ENCODE data around the gene CCDC88C. TPM values are rescaled to one million over a fixed set of nuclear protein-coding genes. Genes with fewer than 3 reads are reported as not detected.

Gene CCDC88C
- total and polyA plus RNA-seq, 2 donors = 25.6 to 47.4 TPM

DNA sequence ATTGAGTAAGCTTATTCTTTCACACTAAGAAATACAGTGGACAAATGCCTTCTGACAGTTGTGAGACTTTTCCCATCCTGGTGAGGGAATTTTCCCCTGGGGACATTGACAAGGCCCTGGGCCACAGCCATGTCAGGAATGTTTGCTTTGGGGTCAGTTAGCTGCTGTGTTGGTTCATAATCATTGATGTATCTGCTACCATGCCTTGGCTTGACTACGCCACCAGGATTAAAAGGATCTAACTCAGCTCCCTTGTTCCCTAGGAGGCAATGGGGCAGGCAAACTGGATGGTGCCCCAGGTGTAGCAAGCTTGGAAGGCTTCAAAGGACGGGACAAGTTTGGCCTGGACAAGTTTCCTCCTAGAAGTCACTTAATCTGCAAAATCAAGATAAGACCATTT lies 3.1 kb upstream of the CCDC88C start:
- peaks cover 0 to 12% of the 10 kb centered on the region in 2 donors for H3K27me3 ChIP-seq (ENCODE audit: control insufficient read depth in 2 of 2, insufficient read depth in 1 of 2, low read length in 1 of 2)
- 97% methylated on average over 2 of the region's 2 CpGs for WGBS
- H3K36me3 ChIP-seq (ENCODE audit: control insufficient read depth in 2 of 2, insufficient read depth in 2 of 2, low read length in 1 of 2) = no peaks in the 10 kb centered on the region
- peaks cover 7 to 17% of the 10 kb centered on the region in 2 donors for H3K4me1 ChIP-seq (ENCODE audit: control insufficient read depth in 2 of 2, insufficient read depth in 2 of 2, low read length in 2 of 2)
- no peak for DNase-seq (ENCODE audit: low read depth in 6 of 9, low spot score in 9 of 9)
- H3K4me3 ChIP-seq (ENCODE audit: low read length in 2 of 2) = no peak overlapping the region
- H3K9me3 ChIP-seq (ENCODE audit: control insufficient read depth in 2 of 2, insufficient read depth in 1 of 2, low read length in 1 of 2) = no peaks in the 10 kb centered on the region
- no peak overlapping the region for H3K27ac ChIP-seq (ENCODE audit: low read depth in 1 of 2, low read length in 1 of 2)

DNA sequence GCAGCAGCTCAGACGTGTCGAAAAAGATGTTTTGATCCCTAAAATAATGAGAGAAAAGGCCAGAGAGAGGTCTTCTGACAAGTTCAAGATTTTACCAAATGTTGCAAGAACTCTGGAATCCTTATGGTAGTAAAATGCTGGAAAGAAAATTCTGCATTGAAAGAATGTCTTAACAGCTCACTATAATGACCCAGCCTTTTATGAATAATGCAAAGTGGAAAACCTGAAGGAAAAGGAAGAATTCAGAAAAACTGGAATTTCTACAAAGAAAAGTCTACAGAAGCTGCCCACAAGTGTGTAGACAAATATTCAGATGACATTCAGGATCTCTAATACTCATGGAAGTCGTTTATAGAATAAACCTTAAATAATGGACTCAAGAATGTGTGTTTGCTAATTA lies 1.8 kb upstream of the CCDC88C start:
- 68% methylated on average over 3 of the region's 3 CpGs for WGBS
- Histone ChIP-seq H3K27me3 (ENCODE audit: control insufficient read depth in 2 of 2, insufficient read depth in 1 of 2, low read length in 1 of 2) (peaks cover 0 to 12% of the 10 kb centered on the region in 2 donors), H3K9me3 (ENCODE audit: control insufficient read depth in 2 of 2, insufficient read depth in 1 of 2, low read length in 1 of 2) (no peaks in the 10 kb centered on the region), H3K27ac (ENCODE audit: low read depth in 1 of 2, low read length in 1 of 2) (no peak overlapping the region), H3K4me1 (ENCODE audit: control insufficient read depth in 2 of 2, insufficient read depth in 2 of 2, low read length in 2 of 2) (peaks cover 15 to 29% of the 10 kb centered on the region in 2 donors), H3K4me3 (ENCODE audit: low read length in 2 of 2) (no peak overlapping the region), H3K36me3 (ENCODE audit: control insufficient read depth in 2 of 2, insufficient read depth in 2 of 2, low read length in 1 of 2) (peaks cover 0 to 7% of the 10 kb centered on the region in 2 donors)
- no peak for DNase-seq (ENCODE audit: low read depth in 6 of 9, low spot score in 9 of 9)

DNA sequence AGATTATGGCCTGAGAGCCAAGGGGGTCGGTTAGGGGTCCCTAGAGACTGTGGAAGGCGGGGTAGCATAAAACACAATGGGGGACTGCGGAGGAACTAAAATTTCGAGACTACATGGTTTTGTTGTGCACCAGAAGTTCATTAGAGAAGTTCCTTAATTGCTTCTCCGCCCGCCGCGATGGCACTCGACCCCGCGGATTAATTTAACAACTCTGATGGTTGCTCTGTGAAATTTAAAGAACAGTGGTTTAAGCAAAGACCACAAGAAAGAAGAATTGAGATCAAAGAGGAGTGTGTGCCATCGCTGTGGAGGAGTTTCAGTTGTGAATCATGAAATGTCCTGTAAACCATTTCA lies 1.4 kb upstream of the CCDC88C start:
- H3K27me3 ChIP-seq (ENCODE audit: control insufficient read depth in 2 of 2, insufficient read depth in 1 of 2, low read length in 1 of 2) = peaks cover 0 to 12% of the 10 kb centered on the region in 2 donors
- H3K36me3 ChIP-seq (ENCODE audit: control insufficient read depth in 2 of 2, insufficient read depth in 2 of 2, low read length in 1 of 2) = peaks cover 2 to 11% of the 10 kb centered on the region in 2 donors
- peaks cover 19 to 34% of the 10 kb centered on the region in 2 donors for H3K4me1 ChIP-seq (ENCODE audit: control insufficient read depth in 2 of 2, insufficient read depth in 2 of 2, low read length in 2 of 2)
- H3K9me3 ChIP-seq (ENCODE audit: control insufficient read depth in 2 of 2, insufficient read depth in 1 of 2, low read length in 1 of 2) = no peaks in the 10 kb centered on the region
- H3K27ac ChIP-seq (ENCODE audit: low read depth in 1 of 2, low read length in 1 of 2) = no peak overlapping the region
- H3K4me3 ChIP-seq (ENCODE audit: low read length in 2 of 2) = peak overlapping the region; percentile 41 to 89
- DNase-seq (ENCODE audit: low read depth in 6 of 9, low spot score in 9 of 9) = peak in 2 of 9 donors; percentile 30 to 74
- 5% methylated on average over 12 of the region's 12 CpGs for WGBS

DNA sequence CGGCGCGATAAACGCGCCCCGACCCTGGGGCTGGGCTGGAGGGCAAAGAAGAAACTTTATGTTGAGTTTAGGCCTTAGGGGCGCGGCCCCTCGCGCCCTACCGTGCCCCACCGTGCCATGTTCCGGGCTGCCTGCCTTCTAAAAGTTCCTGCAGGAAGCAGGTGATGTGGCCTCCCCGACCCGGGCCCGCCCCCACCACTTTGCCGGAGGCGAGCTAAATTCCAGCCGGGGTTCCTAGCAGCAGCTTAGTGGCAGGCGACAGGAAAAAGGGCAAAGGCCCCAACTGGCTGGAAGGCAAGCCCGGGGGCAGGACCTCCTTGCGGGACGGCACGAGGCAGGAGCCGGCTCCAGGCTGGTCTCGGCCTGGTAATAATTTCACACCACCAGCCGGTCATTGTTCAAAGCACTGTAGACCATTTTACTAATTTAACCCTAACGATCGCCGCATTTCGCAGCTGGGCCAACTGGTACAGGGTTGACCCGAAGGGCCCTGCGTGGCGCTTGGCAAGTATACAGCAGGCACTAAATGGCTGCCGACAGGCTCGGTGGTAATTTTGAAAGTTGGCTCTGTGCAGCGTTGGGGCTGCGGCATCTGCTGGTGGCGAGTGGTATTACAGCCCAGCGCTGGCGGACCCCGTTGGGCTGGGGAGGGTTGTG lies 895 bp upstream of the CCDC88C start:
- WGBS = under 1% methylated on average over 42 of the region's 42 CpGs
- Histone ChIP-seq H3K27me3 (ENCODE audit: control insufficient read depth in 2 of 2, insufficient read depth in 1 of 2, low read length in 1 of 2) (peaks cover 0 to 12% of the 10 kb centered on the region in 2 donors), H3K27ac (ENCODE audit: low read depth in 1 of 2, low read length in 1 of 2) (peak overlapping the region in 1 of 2 donors; percentile 55), H3K4me1 (ENCODE audit: control insufficient read depth in 2 of 2, insufficient read depth in 2 of 2, low read length in 2 of 2) (peaks cover 24 to 39% of the 10 kb centered on the region in 2 donors), H3K4me3 (ENCODE audit: low read length in 2 of 2) (peak overlapping the region; percentile 41 to 89), H3K36me3 (ENCODE audit: control insufficient read depth in 2 of 2, insufficient read depth in 2 of 2, low read length in 1 of 2) (peaks cover 6 to 16% of the 10 kb centered on the region in 2 donors), H3K9me3 (ENCODE audit: control insufficient read depth in 2 of 2, insufficient read depth in 1 of 2, low read length in 1 of 2) (no peaks in the 10 kb centered on the region)
- DNase-seq (ENCODE audit: low read depth in 6 of 9, low spot score in 9 of 9) = peak in 6 of 9 donors; percentile 56 to 84 (median 72)

DNA sequence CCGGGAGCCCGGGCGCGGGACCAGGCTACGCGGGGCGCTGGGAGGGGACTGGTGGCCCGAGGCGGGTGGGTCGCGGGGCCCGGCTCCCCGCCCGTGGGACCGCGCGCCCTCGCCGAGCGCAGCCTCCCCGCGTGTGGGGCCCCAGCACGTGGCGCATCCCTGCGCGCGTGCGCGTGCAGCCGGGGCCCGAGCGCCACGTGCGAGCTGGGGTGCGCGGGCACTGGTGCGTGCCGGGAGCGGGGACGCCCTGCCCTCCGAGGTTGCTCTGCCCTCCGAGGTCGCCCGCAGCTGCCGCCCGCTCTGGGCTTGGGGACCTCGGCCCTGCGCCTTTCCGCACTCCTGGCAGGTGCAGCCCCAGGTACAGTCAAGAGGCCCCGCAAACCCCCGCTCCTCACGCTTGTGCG lies 365 bp upstream of the CCDC88C start:
- Histone ChIP-seq H3K4me1 (ENCODE audit: control insufficient read depth in 2 of 2, insufficient read depth in 2 of 2, low read length in 2 of 2) (peaks cover 26 to 43% of the 10 kb centered on the region in 2 donors), H3K27me3 (ENCODE audit: control insufficient read depth in 2 of 2, insufficient read depth in 1 of 2, low read length in 1 of 2) (peaks cover 0 to 12% of the 10 kb centered on the region in 2 donors), H3K4me3 (ENCODE audit: low read length in 2 of 2) (peak overlapping the region; percentile 41 to 89), H3K36me3 (ENCODE audit: control insufficient read depth in 2 of 2, insufficient read depth in 2 of 2, low read length in 1 of 2) (peaks cover 8 to 21% of the 10 kb centered on the region in 2 donors), H3K27ac (ENCODE audit: low read depth in 1 of 2, low read length in 1 of 2) (peak overlapping the region; percentile 31 to 43), H3K9me3 (ENCODE audit: control insufficient read depth in 2 of 2, insufficient read depth in 1 of 2, low read length in 1 of 2) (no peaks in the 10 kb centered on the region)
- peak in 5 of 9 donors; percentile 54 to 81 (median 73) for DNase-seq (ENCODE audit: low read depth in 6 of 9, low spot score in 9 of 9)
- under 1% methylated on average over 52 of the region's 53 CpGs for WGBS

DNA sequence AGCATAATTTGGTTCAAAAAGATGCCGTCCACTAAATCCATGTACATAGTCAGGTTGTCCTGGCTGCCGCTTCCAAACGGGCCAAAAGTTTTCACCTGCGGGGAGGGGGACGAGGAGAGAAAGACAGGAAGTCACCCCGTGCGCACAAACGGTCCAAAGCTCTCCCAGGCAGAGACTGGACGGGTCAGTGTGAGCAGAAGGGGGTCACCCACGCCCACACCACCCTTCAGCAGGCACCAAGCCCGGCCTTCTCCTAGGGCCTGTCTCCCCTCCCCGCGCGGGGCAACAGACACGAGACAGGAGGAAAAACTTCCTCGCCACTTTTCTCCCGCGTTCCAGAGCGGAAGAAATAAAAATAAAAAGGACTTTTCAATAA lies 888 bp downstream of the CCDC88C start:
- peak in 1 of 9 donors; percentile 25 for DNase-seq (ENCODE audit: low read depth in 6 of 9, low spot score in 9 of 9)
- WGBS = under 1% methylated on average over 19 of the region's 19 CpGs
- H3K4me3 ChIP-seq (ENCODE audit: low read length in 2 of 2) = peak overlapping the region; percentile 79 to 89
- peaks cover 0 to 12% of the 10 kb centered on the region in 2 donors for H3K27me3 ChIP-seq (ENCODE audit: control insufficient read depth in 2 of 2, insufficient read depth in 1 of 2, low read length in 1 of 2)
- H3K4me1 ChIP-seq (ENCODE audit: control insufficient read depth in 2 of 2, insufficient read depth in 2 of 2, low read length in 2 of 2) = peaks cover 26 to 45% of the 10 kb centered on the region in 2 donors
- H3K9me3 ChIP-seq (ENCODE audit: control insufficient read depth in 2 of 2, insufficient read depth in 1 of 2, low read length in 1 of 2) = no peaks in the 10 kb centered on the region
- peaks cover 8 to 25% of the 10 kb centered on the region in 2 donors for H3K36me3 ChIP-seq (ENCODE audit: control insufficient read depth in 2 of 2, insufficient read depth in 2 of 2, low read length in 1 of 2)
- H3K27ac ChIP-seq (ENCODE audit: low read depth in 1 of 2, low read length in 1 of 2) = peak overlapping the region; percentile 93 to 99

DNA sequence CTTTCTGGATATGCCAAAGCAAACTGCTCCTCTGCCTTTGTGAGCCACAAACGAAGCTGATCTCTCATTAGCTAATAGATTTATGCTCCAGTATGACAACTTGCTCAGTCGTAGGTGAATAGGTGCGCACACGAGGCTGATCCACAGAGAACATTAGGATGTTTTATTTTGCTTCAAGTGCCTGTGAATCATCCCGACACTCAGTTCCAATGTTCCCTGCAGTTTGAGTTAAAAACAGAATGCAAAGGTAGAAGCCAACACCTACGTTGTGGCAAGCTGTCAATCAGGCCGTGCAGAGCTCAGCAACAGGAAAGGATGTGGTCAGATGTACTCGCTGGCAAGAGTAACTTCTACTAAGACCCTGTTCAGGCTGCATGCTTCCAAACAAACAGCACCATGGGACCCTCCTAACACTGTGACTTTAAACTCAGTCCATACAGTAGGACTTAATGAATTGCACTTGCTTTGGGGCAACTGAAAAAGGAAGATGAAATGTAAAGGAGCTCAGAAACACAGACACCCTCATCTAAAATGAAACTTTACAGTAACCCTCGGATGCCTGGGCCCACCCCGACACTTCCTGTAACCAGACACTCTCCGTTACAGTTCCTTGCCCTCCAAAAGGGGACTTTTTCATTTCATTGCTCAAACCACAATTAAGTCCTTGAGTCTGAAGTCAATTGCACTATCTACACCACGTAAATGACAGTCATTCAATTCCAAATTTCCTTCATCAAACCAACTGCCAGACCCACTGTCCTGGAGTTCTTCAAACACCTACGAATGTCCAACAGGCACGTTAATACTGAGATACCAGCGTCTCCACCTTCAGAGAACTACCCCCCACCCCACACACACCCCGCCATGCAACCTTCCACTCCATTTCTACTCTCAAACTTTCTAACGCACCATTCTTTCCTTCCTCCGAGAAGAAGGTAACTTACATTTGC lies 1.6 kb downstream of the CCDC88C start:
- peak in 7 of 9 donors; percentile 60 to 92 (median 82) for DNase-seq (ENCODE audit: low read depth in 6 of 9, low spot score in 9 of 9)
- H3K27ac ChIP-seq (ENCODE audit: low read depth in 1 of 2, low read length in 1 of 2) = peak overlapping the region; percentile 93 to 99
- peaks cover 27 to 50% of the 10 kb centered on the region in 2 donors for H3K4me1 ChIP-seq (ENCODE audit: control insufficient read depth in 2 of 2, insufficient read depth in 2 of 2, low read length in 2 of 2)
- 3% methylated on average over 18 of the region's 18 CpGs for WGBS
- H3K27me3 ChIP-seq (ENCODE audit: control insufficient read depth in 2 of 2, insufficient read depth in 1 of 2, low read length in 1 of 2) = peaks cover 0 to 12% of the 10 kb centered on the region in 2 donors
- H3K9me3 ChIP-seq (ENCODE audit: control insufficient read depth in 2 of 2, insufficient read depth in 1 of 2, low read length in 1 of 2) = no peaks in the 10 kb centered on the region
- H3K36me3 ChIP-seq (ENCODE audit: control insufficient read depth in 2 of 2, insufficient read depth in 2 of 2, low read length in 1 of 2) = peaks cover 8 to 25% of the 10 kb centered on the region in 2 donors
- H3K4me3 ChIP-seq (ENCODE audit: low read length in 2 of 2) = peak overlapping the region; percentile 79 to 89

DNA sequence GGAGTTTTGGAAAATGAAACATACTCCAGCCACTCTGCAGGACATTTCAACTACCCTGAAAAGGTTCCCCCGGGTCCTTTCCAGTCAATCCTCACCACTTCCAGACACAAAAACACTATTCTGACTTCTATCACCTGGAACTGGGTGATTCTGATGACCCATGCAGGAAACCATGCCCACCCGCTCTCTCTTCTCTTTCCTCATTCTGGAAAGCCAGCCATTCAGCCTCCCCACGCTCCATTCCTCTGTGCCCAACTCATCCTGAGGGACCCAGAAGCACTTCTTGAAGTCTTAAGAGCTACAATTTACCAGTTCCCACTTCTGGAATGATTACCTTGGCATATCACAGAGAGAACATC lies 3.2 kb downstream of the CCDC88C start:
- Histone ChIP-seq H3K27ac (ENCODE audit: low read depth in 1 of 2, low read length in 1 of 2) (peak overlapping the region; percentile 39 to 78), H3K27me3 (ENCODE audit: control insufficient read depth in 2 of 2, insufficient read depth in 1 of 2, low read length in 1 of 2) (peaks cover 0 to 12% of the 10 kb centered on the region in 2 donors), H3K9me3 (ENCODE audit: control insufficient read depth in 2 of 2, insufficient read depth in 1 of 2, low read length in 1 of 2) (no peaks in the 10 kb centered on the region), H3K4me1 (ENCODE audit: control insufficient read depth in 2 of 2, insufficient read depth in 2 of 2, low read length in 2 of 2) (peaks cover 30 to 60% of the 10 kb centered on the region in 2 donors), H3K4me3 (ENCODE audit: low read length in 2 of 2) (peak overlapping the region in 1 of 2 donors; percentile 6), H3K36me3 (ENCODE audit: control insufficient read depth in 2 of 2, insufficient read depth in 2 of 2, low read length in 1 of 2) (peaks cover 8 to 33% of the 10 kb centered on the region in 2 donors)
- DNase-seq (ENCODE audit: low read depth in 6 of 9, low spot score in 9 of 9) = no peak
- 96% methylated on average over 3 of the region's 3 CpGs for WGBS
